HG03159 (cell line): Measurements from ENCODE around the gene OR13D1.
A peak's percentile ranks its signal among the peaks of the same experiment; 100 is the strongest.
"Not testable (repeated sequence)": the region's sequence is repeated elsewhere in the genome, so short reads cannot be mapped to it uniquely, and the experiment has no call there.

Experiments
- ATAC-seq: cut with Tn5 transposase; IDR thresholded peaks from one replicate; pipeline ENCODE4 v1.9.1; 2021; ENCODE audit warnings: mild to moderate bottlenecking, moderate library complexity; ENCODE audit not compliant: unreplicated experiment

The OR13D1 gene, protein sequence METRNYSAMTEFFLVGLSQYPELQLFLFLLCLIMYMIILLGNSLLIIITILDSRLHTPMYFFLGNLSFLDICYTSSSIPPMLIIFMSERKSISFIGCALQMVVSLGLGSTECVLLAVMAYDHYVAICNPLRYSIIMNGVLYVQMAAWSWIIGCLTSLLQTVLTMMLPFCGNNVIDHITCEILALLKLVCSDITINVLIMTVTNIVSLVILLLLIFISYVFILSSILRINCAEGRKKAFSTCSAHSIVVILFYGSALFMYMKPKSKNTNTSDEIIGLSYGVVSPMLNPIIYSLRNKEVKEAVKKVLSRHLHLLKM

DNA sequence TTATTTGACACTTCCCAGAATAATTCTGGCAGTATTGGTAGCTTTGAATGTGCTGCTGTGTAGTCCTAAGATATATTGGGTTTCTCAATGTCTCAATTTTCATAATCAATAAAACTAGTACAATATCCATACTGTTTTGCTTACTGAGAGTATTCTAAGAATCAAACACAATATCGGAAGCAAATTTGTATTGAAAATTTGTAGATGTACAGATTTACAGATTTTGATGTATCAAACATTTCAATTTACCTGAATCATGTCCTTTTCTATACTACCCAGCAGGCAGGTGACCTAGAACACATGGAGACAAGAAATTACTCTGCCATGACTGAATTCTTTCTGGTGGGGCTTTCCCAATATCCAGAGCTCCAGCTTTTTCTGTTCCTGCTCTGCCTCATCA is at the start of gene OR13D1:
Gene OR13D1 (plus strand): TSS at position 301 of the 400 bp plus-strand sequence. CDS start 0 bp downstream, at position 301.
- no peak for ATAC-seq

DNA sequence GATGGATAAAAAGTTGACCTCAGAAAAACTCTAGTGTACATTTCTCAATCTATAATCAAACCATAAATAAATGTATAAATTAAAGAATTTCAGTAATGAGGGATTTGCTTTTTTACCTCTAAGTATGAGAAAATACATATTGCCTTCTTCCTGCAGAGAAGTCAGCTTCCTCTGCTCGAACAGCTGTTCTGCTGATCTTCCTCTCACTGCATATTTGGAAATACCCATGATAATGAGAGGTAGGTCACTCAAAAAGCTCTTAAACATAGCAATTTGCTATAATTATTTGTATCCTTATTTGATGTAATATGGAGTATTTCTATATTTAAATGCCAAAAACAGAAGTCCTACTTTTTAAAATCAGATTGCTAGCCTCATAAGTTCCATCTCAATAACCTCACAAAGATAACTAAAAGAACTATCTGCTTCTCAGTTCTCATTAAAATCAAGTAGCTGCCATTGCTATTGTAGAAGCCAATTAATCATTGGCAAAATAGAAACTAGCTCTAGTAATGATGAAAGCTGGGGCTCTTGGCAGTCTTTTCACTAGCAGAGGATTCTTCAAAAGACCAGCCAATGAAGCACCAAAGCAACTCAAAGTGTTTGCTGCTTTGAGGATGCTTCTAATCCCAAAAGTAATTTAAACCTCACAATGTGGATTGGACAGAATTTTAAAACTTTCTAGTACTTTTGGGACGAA is 35.7 kb upstream of the OR13D1 start:
- ATAC-seq: no peak

DNA sequence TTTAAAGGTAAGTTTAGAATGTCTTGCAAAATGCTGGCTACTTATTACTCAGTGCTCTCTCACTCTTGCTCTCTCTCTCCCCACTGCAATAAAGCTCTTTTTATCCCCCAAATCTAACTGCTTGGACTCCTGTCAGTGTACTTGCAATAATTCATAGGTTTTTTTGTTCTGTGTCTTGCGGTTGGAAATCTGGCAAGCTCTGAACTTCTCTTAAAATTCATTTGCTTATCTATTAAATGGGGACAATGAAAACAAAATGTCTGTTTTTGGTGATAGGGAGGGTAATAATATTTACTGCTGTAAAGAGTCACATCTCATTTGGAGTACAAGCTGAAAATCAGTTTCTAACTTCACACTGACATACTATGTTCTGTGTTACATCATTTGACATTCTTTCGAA is 18.7 kb upstream of the OR13D1 start:
- no peak for ATAC-seq

DNA sequence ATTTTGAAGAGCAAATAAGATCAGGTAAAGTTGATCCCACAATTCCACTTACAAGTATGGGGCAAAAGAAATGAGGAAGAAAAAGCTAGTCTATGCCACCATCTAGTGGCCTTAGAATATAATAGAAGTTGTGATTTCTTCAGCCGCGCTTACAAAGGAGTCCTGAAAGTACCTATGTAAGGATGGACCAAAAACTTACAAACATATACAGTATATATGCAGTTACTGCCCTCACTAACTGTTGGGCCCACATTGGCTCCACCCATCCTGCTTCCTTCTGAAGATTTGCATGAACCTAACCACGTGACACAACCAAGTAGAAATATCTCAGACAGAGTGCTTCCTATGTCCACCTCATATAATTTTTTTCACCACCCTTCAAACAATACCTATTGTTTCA is 11.7 kb upstream of the OR13D1 start:
- peak; percentile 86 for ATAC-seq

DNA sequence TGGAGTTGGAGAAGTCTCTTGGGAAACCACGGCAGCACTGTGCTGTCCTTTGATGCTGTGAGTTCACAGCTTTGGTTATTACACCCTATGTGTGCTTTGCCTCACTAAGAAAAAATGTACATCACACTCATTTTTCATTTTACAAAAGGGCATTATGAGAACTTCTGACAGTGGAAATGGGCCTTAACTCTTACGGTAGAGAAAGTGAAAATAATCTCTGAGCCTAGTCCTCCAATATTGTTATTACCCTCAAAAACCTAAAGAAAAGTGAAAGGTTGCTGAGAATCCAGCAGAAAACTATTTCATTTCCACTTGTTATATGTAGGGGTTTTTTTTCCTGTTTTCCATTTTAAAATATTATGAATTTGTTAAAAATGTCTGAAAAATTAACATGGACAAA is 8.2 kb upstream of the OR13D1 start:
- ATAC-seq: peak; percentile 50

DNA sequence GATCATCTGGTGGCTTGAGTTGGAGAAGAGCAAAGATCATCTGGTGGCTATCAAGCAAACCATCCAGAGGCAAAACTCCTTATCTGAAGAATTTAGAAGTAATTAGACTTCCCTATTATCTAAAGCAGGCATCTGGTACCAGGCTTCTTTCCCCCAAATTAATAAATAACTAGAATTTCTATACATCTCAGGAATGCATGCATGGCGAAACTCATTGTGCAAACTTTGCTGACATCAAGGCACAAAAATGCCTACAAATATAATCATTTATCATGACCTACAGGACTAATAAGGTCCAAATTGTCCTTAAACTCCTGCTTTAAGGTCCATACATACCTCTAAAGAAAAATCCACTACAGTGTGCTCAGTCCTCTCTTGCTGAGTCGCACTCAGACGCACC is 6.0 kb downstream of the OR13D1 start:
- no peak for ATAC-seq

DNA sequence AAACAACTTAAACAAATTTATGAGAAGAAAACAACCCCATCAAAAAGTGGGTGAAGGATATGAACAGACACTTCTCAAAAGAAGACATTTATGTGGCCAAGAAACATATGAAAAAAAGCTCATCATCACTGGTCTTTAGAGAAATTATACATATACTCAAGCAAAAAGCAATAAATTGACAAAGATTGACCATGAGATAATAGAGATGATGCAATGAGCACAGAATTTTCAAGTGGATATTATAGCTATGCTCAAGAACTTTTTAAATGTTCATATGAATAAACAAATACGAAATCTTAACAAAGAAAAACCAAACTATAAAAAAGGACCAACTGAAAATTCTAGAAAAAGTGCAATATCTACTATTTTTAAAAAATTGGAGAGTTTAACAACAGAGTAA is 14.4 kb downstream of the OR13D1 start:
- not testable (repeated sequence) for ATAC-seq

DNA sequence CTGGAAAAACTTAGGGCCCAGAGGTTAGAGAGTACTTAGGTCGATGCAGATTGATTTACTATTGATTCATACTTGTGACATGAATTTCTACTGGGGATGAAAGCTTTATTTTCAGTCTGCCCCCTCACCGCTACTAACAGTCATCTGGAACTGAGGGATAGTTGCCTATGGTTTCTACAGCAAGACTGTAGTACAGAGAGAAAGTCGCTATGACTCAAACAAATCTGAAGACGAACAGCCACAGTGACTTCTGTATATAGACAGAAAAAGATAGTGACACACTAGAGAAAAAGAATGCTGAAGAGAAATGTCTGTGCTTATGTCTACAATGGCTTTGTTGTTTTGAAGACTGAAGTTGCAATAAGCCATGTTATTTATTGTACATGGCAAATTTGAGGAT is 17.3 kb downstream of the OR13D1 start:
- no peak for ATAC-seq

DNA sequence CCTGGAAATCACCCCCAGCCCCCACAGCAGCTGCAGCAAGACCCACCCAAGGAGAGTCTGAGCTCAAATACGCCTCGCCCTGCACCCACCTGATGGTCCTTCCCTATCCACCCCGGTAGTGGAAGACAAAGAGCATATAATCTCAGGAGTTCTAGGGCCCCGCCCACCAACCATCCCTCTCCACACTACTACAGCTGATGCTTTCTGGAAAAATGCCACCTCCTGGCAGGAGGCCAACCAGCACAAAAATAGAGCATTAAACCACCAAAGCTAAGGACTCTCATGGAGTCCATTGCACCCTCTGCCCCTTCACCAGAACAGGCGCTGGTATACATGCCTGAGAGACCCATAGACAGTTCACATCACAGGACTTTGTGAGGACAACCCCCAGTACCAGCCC is 30.7 kb downstream of the OR13D1 start:
- ATAC-seq: no peak

DNA sequence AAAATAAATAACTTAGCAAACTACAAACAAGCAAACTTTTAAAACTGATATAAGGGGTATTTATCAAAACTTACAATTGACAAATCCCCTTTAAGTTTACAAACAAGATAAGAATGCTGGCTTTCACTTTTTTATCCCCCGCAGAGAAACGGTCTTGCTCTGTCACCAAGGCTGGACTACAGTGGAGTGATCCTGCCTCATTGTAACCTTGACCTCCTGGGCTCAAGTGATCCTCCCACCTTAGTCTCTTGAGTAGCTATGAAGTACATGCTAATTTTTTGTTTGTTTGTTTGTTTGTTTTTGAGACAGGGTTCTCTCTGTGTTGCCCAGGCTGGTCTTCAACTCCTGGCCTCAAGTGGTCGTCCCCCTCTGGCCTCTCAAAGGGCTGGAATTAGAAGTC is 44.1 kb downstream of the OR13D1 start:
- no peak for ATAC-seq

DNA sequence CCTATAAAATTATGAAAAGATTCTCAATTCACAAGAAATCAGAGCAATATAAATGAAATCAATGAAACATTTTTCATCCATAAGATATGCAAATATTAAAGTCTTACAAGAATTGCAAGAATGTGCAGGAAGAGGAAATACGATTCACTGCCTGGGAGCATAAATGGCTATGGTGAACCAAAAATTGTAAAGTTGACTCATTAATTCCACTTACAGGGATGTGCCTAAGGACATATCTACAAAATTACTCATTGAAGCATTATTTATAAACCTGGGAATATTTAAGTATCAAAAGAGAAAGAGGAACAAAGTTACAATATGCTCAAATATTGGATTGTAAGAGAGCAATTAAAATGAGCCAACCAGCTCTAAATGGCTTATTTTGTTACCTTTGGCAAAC is 46.3 kb downstream of the OR13D1 start:
- ATAC-seq: no peak

DNA sequence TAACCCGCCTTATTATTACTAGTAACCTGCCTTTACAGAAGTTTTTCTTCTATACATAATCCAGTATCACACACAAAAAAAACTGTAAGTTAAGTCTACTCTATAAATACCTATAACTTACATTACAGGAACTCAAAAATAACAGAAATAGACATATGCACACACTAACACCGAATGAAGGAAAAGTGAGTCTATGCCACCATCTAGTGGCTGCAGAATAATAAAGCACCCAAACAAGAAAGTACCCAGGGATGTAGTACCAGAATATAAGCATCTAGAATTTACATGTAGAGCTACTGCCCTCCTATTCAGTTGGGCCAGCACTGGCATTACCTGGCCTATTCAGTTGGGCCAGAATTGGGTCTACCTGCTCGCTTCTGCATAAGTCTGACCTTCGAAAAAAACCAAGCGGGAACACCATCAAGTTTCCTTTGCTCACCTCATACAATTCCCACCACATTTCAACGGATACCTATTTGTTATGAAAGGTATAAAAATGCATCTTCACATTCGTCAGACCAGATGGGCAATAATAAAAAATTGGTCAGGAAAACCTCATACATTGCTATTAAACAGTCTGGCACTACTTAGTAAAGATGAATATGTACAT is 49.2 kb downstream of the OR13D1 start:
- ATAC-seq: peak; percentile 42
